WTC11 (cell line): ENCODE measurements around the gene KCNT2. TPM values are rescaled to one million over a fixed set of nuclear protein-coding genes. Genes with fewer than 3 reads are reported as not detected.

Experiments used
- ATAC-seq: fragments of 200-7000 bp; cut with Tn5 transposase; 2 replicates; pipeline ENCODE4 v1.10.0; 2021; ENCODE audit warnings: mild to moderate bottlenecking, moderate library complexity
- CTCF ChIA-PET: fragments of 300-600 bp; sonication (Branson Sonifier 250); formaldehyde crosslinking; loops from one replicate; lab custom pipeline; 2021; ENCODE audit warnings: antibody characterized with exemption; lab: Charles Lee
- POLR2A ChIA-PET: fragments of 350-600 bp; sonication (Branson Sonifier 250); formaldehyde crosslinking; loops from one replicate; lab custom pipeline; 2021; ENCODE audit warnings: antibody characterized with exemption; lab: Charles Lee
- DNase-seq: peaks from one replicate; pipeline ENCODE4 v3.0.0; 2021; ENCODE audit warnings: low spot score
- H3K27ac Mint-ChIP-seq: 2 replicates; pipeline ENCODE4 v1.8.0; 2021; ENCODE audit warnings: mixed read lengths
- H3K27me3 Mint-ChIP-seq: 2 replicates; pipeline ENCODE4 v1.8.0; 2021; ENCODE audit warnings: low read depth, mild to moderate bottlenecking, moderate library complexity, mixed read lengths
- H3K36me3 Mint-ChIP-seq: 2 replicates; pipeline ENCODE4 v1.8.0; 2021; ENCODE audit warnings: mixed read lengths
- H3K4me1 Mint-ChIP-seq: 2 replicates; pipeline ENCODE4 v1.8.0; 2022; ENCODE audit warnings: mixed read lengths
- H3K4me3 Mint-ChIP-seq: 2 replicates; pipeline ENCODE4 v1.8.0; 2021; ENCODE audit warnings: mild to moderate bottlenecking, moderate library complexity, mixed read lengths
- H3K9me3 Mint-ChIP-seq: 2 replicates; pipeline ENCODE4 v1.8.0; 2021; ENCODE audit warnings: mixed read lengths
- CBFB ChIP-seq: sonication (generic); formaldehyde crosslinking; IDR thresholded peaks from 2 replicates; pipeline ENCODE4 v1.8.1; 2022; ENCODE audit warnings: mild to moderate bottlenecking, low read depth, missing genetic modification reagents
- E2F1 ChIP-seq: sonication (generic); formaldehyde crosslinking; IDR thresholded peaks from 2 replicates; pipeline ENCODE4 v1.8.0; 2022; ENCODE audit warnings: mild to moderate bottlenecking, missing genetic modification reagents
- E2F4 ChIP-seq: sonication (generic); formaldehyde crosslinking; IDR thresholded peaks from 2 replicates; pipeline ENCODE4 v1.8.1; 2022; ENCODE audit warnings: low read depth, mild to moderate bottlenecking, moderate library complexity, missing genetic modification reagents, borderline replicate concordance
- E2F5 ChIP-seq: sonication (generic); formaldehyde crosslinking; IDR thresholded peaks from 2 replicates; pipeline ENCODE4 v1.8.1; 2022; ENCODE audit warnings: mild to moderate bottlenecking, moderate library complexity, missing genetic modification reagents
- EMX1 ChIP-seq: fragments of 250-450 bp; sonication (Bioruptor Pico); IDR thresholded peaks from 2 replicates; pipeline ENCODE4 v1.8.0; 2021; ENCODE audit warnings: mild to moderate bottlenecking
- FOXJ3 ChIP-seq: sonication (generic); formaldehyde crosslinking; IDR thresholded peaks from 2 replicates; pipeline ENCODE4 v1.9.0; 2021; ENCODE audit warnings: missing genetic modification reagents, mild to moderate bottlenecking, borderline replicate concordance
- IRF1 ChIP-seq: sonication (generic); formaldehyde crosslinking; IDR thresholded peaks from 2 replicates; pipeline ENCODE4 v1.8.0; 2023; ENCODE audit warnings: missing genetic modification reagents
- IRF2 ChIP-seq: sonication (generic); formaldehyde crosslinking; IDR thresholded peaks from 2 replicates; pipeline ENCODE4 v1.8.0; 2022; ENCODE audit warnings: low read depth, missing genetic modification reagents, borderline replicate concordance
- JUN ChIP-seq: sonication (generic); formaldehyde crosslinking; IDR thresholded peaks from 2 replicates; pipeline ENCODE4 v1.8.0; 2023; ENCODE audit warnings: mild to moderate bottlenecking, missing genetic modification reagents
- MAX ChIP-seq: sonication (generic); formaldehyde crosslinking; IDR thresholded peaks from 2 replicates; pipeline ENCODE4 v1.8.0; 2022; ENCODE audit warnings: mild to moderate bottlenecking, missing genetic modification reagents
- NFATC4 ChIP-seq: fragments of 250-450 bp; sonication (Bioruptor Pico); IDR thresholded peaks from 2 replicates; pipeline ENCODE4 v1.9.0; 2021; ENCODE audit warnings: mild to moderate bottlenecking
- NFE2L1 ChIP-seq: sonication (generic); formaldehyde crosslinking; IDR thresholded peaks from 2 replicates; pipeline ENCODE4 v1.8.1; 2023; ENCODE audit warnings: missing genetic modification reagents
- NFYB ChIP-seq: sonication (generic); formaldehyde crosslinking; conservative IDR thresholded peaks from 2 replicates; pipeline ENCODE4 v1.8.0; 2022; ENCODE audit warnings: low read depth, missing genetic modification reagents
- NR1H2 ChIP-seq: sonication (generic); formaldehyde crosslinking; IDR thresholded peaks from 2 replicates; pipeline ENCODE4 v1.9.0; 2021; ENCODE audit warnings: mild to moderate bottlenecking, moderate library complexity, missing genetic modification reagents
- NR2C2 ChIP-seq: sonication (generic); formaldehyde crosslinking; IDR thresholded peaks from 2 replicates; pipeline ENCODE4 v1.8.0; 2022; ENCODE audit warnings: mild to moderate bottlenecking, missing genetic modification reagents
- NR3C1 ChIP-seq: sonication (generic); formaldehyde crosslinking; conservative IDR thresholded peaks from 2 replicates; pipeline ENCODE4 v1.8.1; 2023; ENCODE audit warnings: low read depth, mild to moderate bottlenecking, missing genetic modification reagents
- OVOL2 ChIP-seq: fragments of 250-450 bp; sonication (Bioruptor Pico); IDR thresholded peaks from 2 replicates; pipeline ENCODE4 v1.9.0; 2021; ENCODE audit warnings: mild to moderate bottlenecking, borderline replicate concordance
- PRRX2 ChIP-seq: fragments of 250-450 bp; sonication (Bioruptor Pico); IDR thresholded peaks from 2 replicates; pipeline ENCODE4 v1.8.0; 2021; ENCODE audit warnings: mild to moderate bottlenecking
- RORB ChIP-seq: fragments of 250-450 bp; sonication (Bioruptor Pico); IDR thresholded peaks from 2 replicates; pipeline ENCODE4 v1.9.0; 2021; ENCODE audit warnings: mild to moderate bottlenecking
- SMAD4 ChIP-seq: sonication (generic); formaldehyde crosslinking; IDR thresholded peaks from 2 replicates; pipeline ENCODE4 v1.8.0; 2022; ENCODE audit warnings: mild to moderate bottlenecking, missing genetic modification reagents
- SOX15 ChIP-seq: fragments of 250-450 bp; sonication (Bioruptor Pico); IDR thresholded peaks from 2 replicates; pipeline ENCODE4 v1.9.0; 2021; ENCODE audit warnings: mild to moderate bottlenecking
- ZNF219 ChIP-seq: sonication (generic); formaldehyde crosslinking; IDR thresholded peaks from 2 replicates; pipeline ENCODE4 v1.8.0; 2023; ENCODE audit warnings: missing genetic modification reagents, mild to moderate bottlenecking, borderline replicate concordance
- ZNF281 ChIP-seq: sonication (generic); formaldehyde crosslinking; IDR thresholded peaks from 2 replicates; pipeline ENCODE4 v1.8.0; 2023; ENCODE audit warnings: mild to moderate bottlenecking, missing genetic modification reagents
- ZNF396 ChIP-seq: fragments of 250-450 bp; sonication (Bioruptor Pico); IDR thresholded peaks from 2 replicates; pipeline ENCODE4 v1.8.0; 2021; ENCODE audit warnings: mild to moderate bottlenecking, moderate library complexity, borderline replicate concordance
- ZNF671 ChIP-seq: fragments of 250-450 bp; sonication (Bioruptor Pico); IDR thresholded peaks from 2 replicates; pipeline ENCODE4 v1.8.0; 2021; ENCODE audit warnings: mild to moderate bottlenecking
- total RNA-seq: library from RNA; stranded (reverse); gene quantifications from 3 replicates; pipeline ENCODE4 v1.2.3, GENCODE V29; 2021
- TF ChIP-seq, protein P1 (sequence below): sonication (generic); formaldehyde crosslinking; IDR thresholded peaks from 2 replicates; pipeline ENCODE4 v1.8.0; 2022; ENCODE audit warnings: mild to moderate bottlenecking, missing genetic modification reagents

The KCNT2 gene
- total RNA-seq, 1 experiment from 2014 or later: 11.6 TPM

GRCh38 chr1:196427976-196428734 is 180.1 kb downstream of the KCNT2 start:
- no peaks in the 10 kb centered on the region for H3K36me3 Mint-ChIP-seq
- no peak for ATAC-seq
- TF ChIP-seq NFATC4 (CRISPR knock-in tag) (no peak), E2F5 (CRISPR knock-in tag) (no peak), E2F4 (CRISPR knock-in tag) (no peak), SOX15 (CRISPR knock-in tag) (no peak), NFYB (CRISPR knock-in tag) (no peak), IRF2 (CRISPR knock-in tag) (no peak), NR2C2 (CRISPR knock-in tag) (no peak), ZNF219 (CRISPR knock-in tag) (no peak), ZNF396 (CRISPR knock-in tag) (no peak), NFE2L1 (CRISPR knock-in tag) (no peak), EMX1 (CRISPR knock-in tag) (no peak)
- no peaks in the 10 kb centered on the region for H3K4me1 Mint-ChIP-seq
- no peak overlapping the region for H3K4me3 Mint-ChIP-seq
- ChIA-PET POLR2A (no interaction called here), CTCF (no interaction called here)
- H3K27me3 Mint-ChIP-seq: no peaks in the 10 kb centered on the region
- H3K27ac Mint-ChIP-seq: no peak overlapping the region
- H3K9me3 Mint-ChIP-seq: no peaks in the 10 kb centered on the region
- DNase-seq: no peak

GRCh38 chr1:196425513-196425912 is 182.7 kb downstream of the KCNT2 start:
- Mint-ChIP-seq H3K27me3 (no peaks in the 10 kb centered on the region), H3K4me3 (no peak overlapping the region), H3K4me1 (peaks cover 12% of the 10 kb centered on the region), H3K9me3 (no peaks in the 10 kb centered on the region), H3K36me3 (peaks cover 1% of the 10 kb centered on the region), H3K27ac (no peak overlapping the region)
- POLR2A ChIA-PET: no interaction called here
- ATAC-seq (no peak), DNase-seq (no peak)
- CTCF ChIA-PET: no interaction called here
- TF ChIP-seq RORB (CRISPR knock-in tag) (no peak), NR1H2 (CRISPR knock-in tag) (no peak), ZNF396 (CRISPR knock-in tag) (no peak), CBFB (CRISPR knock-in tag) (no peak), ZNF671 (CRISPR knock-in tag) (no peak), SMAD4 (CRISPR knock-in tag) (no peak), NR3C1 (CRISPR knock-in tag) (no peak), JUN (CRISPR knock-in tag) (no peak), IRF1 (CRISPR knock-in tag) (no peak), OVOL2 (no peak), ZNF219 (CRISPR knock-in tag) (no peak), FOXJ3 (no peak), MAX (CRISPR knock-in tag) (no peak), PRRX2 (no peak), NFE2L1 (CRISPR knock-in tag) (no peak), ZNF281 (no peak), E2F1 (CRISPR knock-in tag) (no peak)
- TF ChIP-seq, protein P1, sequence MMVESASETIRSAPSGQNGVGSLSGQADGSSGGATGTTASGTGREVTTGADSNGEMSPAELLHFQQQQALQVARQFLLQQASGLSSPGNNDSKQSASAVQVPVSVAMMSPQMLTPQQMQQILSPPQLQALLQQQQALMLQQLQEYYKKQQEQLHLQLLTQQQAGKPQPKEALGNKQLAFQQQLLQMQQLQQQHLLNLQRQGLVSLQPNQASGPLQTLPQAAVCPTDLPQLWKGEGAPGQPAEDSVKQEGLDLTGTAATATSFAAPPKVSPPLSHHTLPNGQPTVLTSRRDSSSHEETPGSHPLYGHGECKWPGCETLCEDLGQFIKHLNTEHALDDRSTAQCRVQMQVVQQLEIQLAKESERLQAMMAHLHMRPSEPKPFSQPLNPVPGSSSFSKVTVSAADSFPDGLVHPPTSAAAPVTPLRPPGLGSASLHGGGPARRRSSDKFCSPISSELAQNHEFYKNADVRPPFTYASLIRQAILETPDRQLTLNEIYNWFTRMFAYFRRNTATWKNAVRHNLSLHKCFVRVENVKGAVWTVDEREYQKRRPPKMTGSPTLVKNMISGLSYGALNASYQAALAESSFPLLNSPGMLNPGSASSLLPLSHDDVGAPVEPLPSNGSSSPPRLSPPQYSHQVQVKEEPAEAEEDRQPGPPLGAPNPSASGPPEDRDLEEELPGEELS: no peak
